ENCODE results near the gene TRIM45.

The TRIM45 gene

GRCh38 chr1:117069220-117069844, 52.2 kb downstream of the TRIM45 start:
- Histone ChIP-seq H3K36me3 (ENCODE audit: low read depth) (peaks cover 36% of the 10 kb centered on the region), H3K27me3 (ENCODE audit: insufficient read depth, poor library complexity, severe bottlenecking) (no peaks in the 10 kb centered on the region), H3K9me3 (ENCODE audit: severe bottlenecking) (no peaks in the 10 kb centered on the region), H3K27ac (ENCODE audit: poor library complexity, severe bottlenecking) (no peak overlapping the region), H3K4me3 (ENCODE audit: severe bottlenecking) (no peak overlapping the region), H3K4me1 (ENCODE audit: insufficient read depth, poor library complexity, severe bottlenecking) (no peaks in the 10 kb centered on the region)
- no peak for TF ChIP-seq CTCF (IDR thresholded peaks at IDR 0.05; ENCODE audit: poor library complexity, severe bottlenecking)
- no peak for DNase-seq (ENCODE audit: low spot score)
- ATAC-seq (ENCODE audit: low read depth): no peak

GRCh38 chr1:117068580-117068979, 53.0 kb downstream of the TRIM45 start:
- Histone ChIP-seq H3K4me1 (ENCODE audit: insufficient read depth, poor library complexity, severe bottlenecking) (no peaks in the 10 kb centered on the region), H3K9me3 (ENCODE audit: severe bottlenecking) (no peaks in the 10 kb centered on the region), H3K27me3 (ENCODE audit: insufficient read depth, poor library complexity, severe bottlenecking) (no peaks in the 10 kb centered on the region), H3K4me3 (ENCODE audit: severe bottlenecking) (no peak overlapping the region), H3K36me3 (ENCODE audit: low read depth) (peaks cover 32% of the 10 kb centered on the region), H3K27ac (ENCODE audit: poor library complexity, severe bottlenecking) (no peak overlapping the region)
- ATAC-seq (ENCODE audit: low read depth) (no peak), DNase-seq (ENCODE audit: low spot score) (no peak)
- TF ChIP-seq CTCF (IDR thresholded peaks at IDR 0.05; ENCODE audit: poor library complexity, severe bottlenecking): no peak

- no peak overlapping the region for H3K27ac ChIP-seq (ENCODE audit: poor library complexity, severe bottlenecking)
- TF ChIP-seq CTCF (IDR thresholded peaks at IDR 0.05; ENCODE audit: poor library complexity, severe bottlenecking): peak; percentile 83
- peaks cover 34% of the 10 kb centered on the region for H3K36me3 ChIP-seq (ENCODE audit: low read depth)
- ATAC-seq (ENCODE audit: low read depth) (peak; percentile 74), DNase-seq (ENCODE audit: low spot score) (no peak)
- H3K4me3 ChIP-seq (ENCODE audit: severe bottlenecking): no peak overlapping the region
- H3K9me3 ChIP-seq (ENCODE audit: severe bottlenecking): no peaks in the 10 kb centered on the region
- no peaks in the 10 kb centered on the region for H3K4me1 ChIP-seq (ENCODE audit: insufficient read depth, poor library complexity, severe bottlenecking)
- H3K27me3 ChIP-seq (ENCODE audit: insufficient read depth, poor library complexity, severe bottlenecking): no peaks in the 10 kb centered on the region
Observed at GRCh38 chr1:117067533-117068370, 53.8 kb downstream of the TRIM45 start.

- Histone ChIP-seq H3K4me3 (ENCODE audit: severe bottlenecking) (no peak overlapping the region), H3K27me3 (ENCODE audit: insufficient read depth, poor library complexity, severe bottlenecking) (no peaks in the 10 kb centered on the region), H3K4me1 (ENCODE audit: insufficient read depth, poor library complexity, severe bottlenecking) (peaks cover 2% of the 10 kb centered on the region), H3K27ac (ENCODE audit: poor library complexity, severe bottlenecking) (no peak overlapping the region), H3K9me3 (ENCODE audit: severe bottlenecking) (no peaks in the 10 kb centered on the region), H3K36me3 (ENCODE audit: low read depth) (peaks cover 47% of the 10 kb centered on the region)
- no peak for TF ChIP-seq CTCF (IDR thresholded peaks at IDR 0.05; ENCODE audit: poor library complexity, severe bottlenecking)
- DNase-seq (ENCODE audit: low spot score): no peak
- ATAC-seq (ENCODE audit: low read depth): no peak
Observed at GRCh38 chr1:117066367-117066766, 55.2 kb downstream of the TRIM45 start.

- no peak for TF ChIP-seq CTCF (IDR thresholded peaks at IDR 0.05; ENCODE audit: poor library complexity, severe bottlenecking)
- H3K27me3 ChIP-seq (ENCODE audit: insufficient read depth, poor library complexity, severe bottlenecking): no peaks in the 10 kb centered on the region
- no peak overlapping the region for H3K4me3 ChIP-seq (ENCODE audit: severe bottlenecking)
- H3K36me3 ChIP-seq (ENCODE audit: low read depth): peaks cover 34% of the 10 kb centered on the region
- no peaks in the 10 kb centered on the region for H3K9me3 ChIP-seq (ENCODE audit: severe bottlenecking)
- H3K4me1 ChIP-seq (ENCODE audit: insufficient read depth, poor library complexity, severe bottlenecking): peaks cover 10% of the 10 kb centered on the region
- ATAC-seq (ENCODE audit: low read depth) (no peak), DNase-seq (ENCODE audit: low spot score) (no peak)
- no peak overlapping the region for H3K27ac ChIP-seq (ENCODE audit: poor library complexity, severe bottlenecking)
Observed at GRCh38 chr1:117061986-117062415, 59.5 kb downstream of the TRIM45 start.

Data from RWPE2 (cell line).